Measurements from ENCODE around the gene PPP6R3.
"Not testable (repeated sequence)": the region's sequence is repeated elsewhere in the genome, so short reads cannot be mapped to it uniquely, and the experiment has no call there.

Gene PPP6R3

GRCh38 chr11:68524213-68524612 lies 63.7 kb downstream of the PPP6R3 start:
- no peak for DNase-seq (ENCODE audit: low read depth in 2 of 3, low spot score in 2 of 3)

GRCh38 chr11:68524681-68525080 lies 64.1 kb downstream of the PPP6R3 start:
- no peak for DNase-seq (ENCODE audit: low read depth in 2 of 3, low spot score in 2 of 3)

- DNase-seq (ENCODE audit: low read depth in 2 of 3, low spot score in 2 of 3): no peak
These were observed 64.8 kb downstream of the PPP6R3 start for GRCh38 chr11:68525336-68525735.

GRCh38 chr11:68525930-68526329 lies 65.4 kb downstream of the PPP6R3 start:
- no peak for DNase-seq (ENCODE audit: low read depth in 2 of 3, low spot score in 2 of 3)

- DNase-seq (ENCODE audit: low read depth in 2 of 3, low spot score in 2 of 3): no peak
These were observed 67.0 kb downstream of the PPP6R3 start for GRCh38 chr11:68527585-68527984.

GRCh38 chr11:68528630-68529029 lies 68.1 kb downstream of the PPP6R3 start:
- DNase-seq (ENCODE audit: low read depth in 2 of 3, low spot score in 2 of 3): no peak

GRCh38 chr11:68531129-68531693 lies 70.7 kb downstream of the PPP6R3 start:
- no peak for DNase-seq (ENCODE audit: low read depth in 2 of 3, low spot score in 2 of 3)

GRCh38 chr11:68532727-68533369 lies 72.3 kb downstream of the PPP6R3 start:
- DNase-seq (ENCODE audit: low read depth in 2 of 3, low spot score in 2 of 3): no peak

GRCh38 chr11:68533945-68534344 lies 73.4 kb downstream of the PPP6R3 start:
- no peak for DNase-seq (ENCODE audit: low read depth in 2 of 3, low spot score in 2 of 3)

- DNase-seq (ENCODE audit: low read depth in 2 of 3, low spot score in 2 of 3): no peak
These were observed 74.5 kb downstream of the PPP6R3 start for GRCh38 chr11:68535098-68535497.

- no peak for DNase-seq (ENCODE audit: low read depth in 2 of 3, low spot score in 2 of 3)
These were observed 76.2 kb downstream of the PPP6R3 start for GRCh38 chr11:68536706-68537105.

GRCh38 chr11:68538025-68538424 lies 77.5 kb downstream of the PPP6R3 start:
- no peak for DNase-seq (ENCODE audit: low read depth in 2 of 3, low spot score in 2 of 3)

- no peak for DNase-seq (ENCODE audit: low read depth in 2 of 3, low spot score in 2 of 3)
These were observed 78.8 kb downstream of the PPP6R3 start for GRCh38 chr11:68539395-68539794.

- not testable (repeated sequence) for DNase-seq (ENCODE audit: low read depth in 2 of 3, low spot score in 2 of 3)
These were observed 80.0 kb downstream of the PPP6R3 start for GRCh38 chr11:68540504-68540903.

GRCh38 chr11:68541116-68541515 lies 80.6 kb downstream of the PPP6R3 start:
- DNase-seq (ENCODE audit: low read depth in 2 of 3, low spot score in 2 of 3): no peak

- DNase-seq (ENCODE audit: low read depth in 2 of 3, low spot score in 2 of 3): no peak
These were observed 81.4 kb downstream of the PPP6R3 start for GRCh38 chr11:68541991-68542390.

- DNase-seq (ENCODE audit: low read depth in 2 of 3, low spot score in 2 of 3): no peak
These were observed 82.1 kb downstream of the PPP6R3 start for GRCh38 chr11:68542617-68543016.

GRCh38 chr11:68543594-68543993 lies 83.0 kb downstream of the PPP6R3 start:
- DNase-seq (ENCODE audit: low read depth in 2 of 3, low spot score in 2 of 3): no peak

- DNase-seq (ENCODE audit: low read depth in 2 of 3, low spot score in 2 of 3): no peak
These were observed 84.8 kb downstream of the PPP6R3 start for GRCh38 chr11:68545347-68545746.

- no peak for DNase-seq (ENCODE audit: low read depth in 2 of 3, low spot score in 2 of 3)
These were observed 85.2 kb downstream of the PPP6R3 start for GRCh38 chr11:68545796-68546195.

- DNase-seq (ENCODE audit: low read depth in 2 of 3, low spot score in 2 of 3): no peak
These were observed 86.0 kb downstream of the PPP6R3 start for GRCh38 chr11:68546555-68546954.

GRCh38 chr11:68549789-68550484 lies 89.4 kb downstream of the PPP6R3 start:
- DNase-seq (ENCODE audit: low read depth in 2 of 3, low spot score in 2 of 3): no peak

GRCh38 chr11:68550485-68550817 lies 89.9 kb downstream of the PPP6R3 start:
- DNase-seq (ENCODE audit: low read depth in 2 of 3, low spot score in 2 of 3): no peak

All from activated CD8-positive, alpha-beta memory T cell treated with anti-CD3 and anti-CD28 coated beads for 48 hours (primary cell).